ENCODE results near the gene OTUB1. TPM values are rescaled to one million over a fixed set of nuclear protein-coding genes. Genes with fewer than 3 reads are reported as not detected.

OTUB1 gene
- total and polyA plus RNA-seq, 11 donors = 46.7 to 83.1 (median 54.5) TPM

GRCh38 chr11:63998558-63999348 lies 12.5 kb downstream of the OTUB1 start:
- intact Hi-C loops (cut with DNase I) = loop anchor here in 2 of 10 donors (2.0 kb wide), 1 partner anchor 150 kb away; no protein-coding TSS in a partner anchor
- WGBS, 4 donors = 65 to 74% (median 73%) methylated on average over 9 to 54 of the region's 54 CpGs
- Histone ChIP-seq H3K27me3 (peaks cover 0 to 21% (median 0%) of the 10 kb centered on the region in 9 donors), H3K27ac (no peak overlapping the region), H3K9me3 (no peaks in the 10 kb centered on the region), H3K4me1 (peaks cover 0 to 49% (median 37%) of the 10 kb centered on the region in 12 donors), H3K4me3 (peak overlapping the region in 10 of 12 donors; percentile 25 to 60 (median 50)), H3K36me3 (peaks cover 0 to 44% (median 38%) of the 10 kb centered on the region in 9 donors)
- TF ChIP-seq POLR2A (IDR thresholded peaks at IDR 0.05) (no peak), CTCF (IDR thresholded peaks at IDR 0.05) (peak in 1 of 12 donors; percentile 7)
- DNase-seq (no peak), ATAC-seq (peak in 1 of 4 donors; percentile 0)

GRCh38 chr11:63999349-64000025 lies 13.2 kb downstream of the OTUB1 start:
- Histone ChIP-seq H3K27ac (peak overlapping the region in 1 of 12 donors; percentile 28), H3K4me3 (peak overlapping the region in 11 of 12 donors; percentile 25 to 60 (median 48)), H3K9me3 (no peaks in the 10 kb centered on the region), H3K36me3 (peaks cover 0 to 38% (median 33%) of the 10 kb centered on the region in 9 donors), H3K27me3 (peaks cover 0 to 21% (median 0%) of the 10 kb centered on the region in 9 donors), H3K4me1 (peaks cover 0 to 43% (median 35%) of the 10 kb centered on the region in 12 donors)
- ATAC-seq = peak; percentile 6 to 46 (median 23)
- DNase-seq = peak in 4 of 5 donors; percentile 44 to 77 (median 60)
- no peak for TF ChIP-seq CTCF (IDR thresholded peaks at IDR 0.05)
- no peak for TF ChIP-seq POLR2A (IDR thresholded peaks at IDR 0.05)
- intact Hi-C loops (cut with DNase I) = loop anchor here in 9 of 10 donors (1.0 to 2.0 kb wide), 3 partner anchors 149 to 152 kb away; no protein-coding TSS in a partner anchor
- 19 to 34% (median 25%) methylated on average over 20 to 59 of the region's 59 CpGs for WGBS, 4 donors

- TF ChIP-seq CTCF (IDR thresholded peaks at IDR 0.05) (peak; percentile 70 to 91 (median 82)), POLR2A (IDR thresholded peaks at IDR 0.05) (peak in 1 of 2 donors; percentile 16)
- H3K4me1 ChIP-seq = peaks cover 0 to 43% (median 35%) of the 10 kb centered on the region in 12 donors
- H3K9me3 ChIP-seq = no peaks in the 10 kb centered on the region
- WGBS, 4 donors = 4 to 24% (median 7%) methylated on average over 6 to 67 of the region's 67 CpGs
- ATAC-seq = peak; percentile 46 to 87 (median 78)
- peak; percentile 67 to 88 (median 78) for DNase-seq
- H3K4me3 ChIP-seq = peak overlapping the region; percentile 25 to 60 (median 50)
- intact Hi-C loops (cut with DNase I) = loop anchor here in 7 of 10 donors (1.0 to 2.0 kb wide), 3 partner anchors 148 to 151 kb away; no protein-coding TSS in a partner anchor
- H3K27me3 ChIP-seq = peaks cover 0 to 21% (median 0%) of the 10 kb centered on the region in 9 donors
- H3K36me3 ChIP-seq = peaks cover 0 to 34% (median 28%) of the 10 kb centered on the region in 9 donors
- peak overlapping the region in 3 of 12 donors; percentile 28 to 47 (median 32) for H3K27ac ChIP-seq
Observed at GRCh38 chr11:64000026-64000739, 13.9 kb downstream of the OTUB1 start.

Measured in heart left ventricle (tissue), 16 donors.